Ovary (tissue), 9 donors: ENCODE results near the gene SHC1. TPM values are rescaled to one million over a fixed set of nuclear protein-coding genes. Genes with fewer than 3 reads are reported as not detected.

Experiments
- DNase-seq, 5 donors: peaks; one replicate each; pipeline ENCODE4 v3.0.0-alpha.2; 2019 to 2020
- H3K27ac ChIP-seq, 2 donors: fragments of 200-600 bp; one replicate each; pipeline versions ENCODE4 v1.5.1 to v1.8.0; 2019 to 2022
- H3K27me3 ChIP-seq: fragments of 200-600 bp; one replicate; pipeline ENCODE4 v1.8.0; 2022
- H3K36me3 ChIP-seq: fragments of 200-600 bp; sonication (generic); one replicate; pipeline ENCODE4 v1.5.1; 2019
- H3K4me1 ChIP-seq: one replicate; pipeline ENCODE4 v1.8.1; 2013; ENCODE audit warnings: mild to moderate bottlenecking, moderate library complexity; ENCODE audit not compliant: insufficient read depth
- H3K4me3 ChIP-seq: fragments of 200-600 bp; sonication (generic); one replicate; pipeline ENCODE4 v1.5.1; 2017
- H3K9me3 ChIP-seq, 2 donors: fragments of 200-600 bp in 1 of 2; sonication (generic) in 1 of 2; one replicate each; pipeline versions ENCODE4 v1.5.1 to v1.8.1; 2013 to 2019; ENCODE audit warnings: mild to moderate bottlenecking in 1 of 2, moderate library complexity in 1 of 2
- CTCF ChIP-seq, 3 donors: fragments of 450-650 bp in 2 of 3; fragments of 200-600 bp in 1 of 3; IDR thresholded peaks; one replicate each; pipeline versions ENCODE4 v1.5.1 to v1.8.0; 2016 to 2022; ENCODE audit warnings: antibody characterized with exemption in 3 of 3, mild to moderate bottlenecking in 1 of 3
- EP300 ChIP-seq: sonication (generic); formaldehyde crosslinking; IDR thresholded peaks from one replicate; pipeline ENCODE4 v1.6.1; 2017; ENCODE audit warnings: antibody characterized with exemption
- POLR2A ChIP-seq: fragments of 450-650 bp; IDR thresholded peaks from one replicate; pipeline ENCODE4 v1.6.1; 2017; ENCODE audit warnings: antibody characterized with exemption, mild to moderate bottlenecking, moderate library complexity
- WGBS, 3 donors: extraction: QIAGEN DNeasy Blood & Tissue Kit in 1 of 3; methylation state at CpG; one replicate each; pipeline versions ENCODE4 v1.1.5 to v1.1.7; 2013 to 2017; 5-methylcytosine and 5-hydroxymethylcytosine counted together
- intact Hi-C, 4 donors: fragments of 100-400 bp; cut with DNase I; formaldehyde crosslinking; loops; one replicate each; pipeline versions ENCODE4 v1.11.0 to v1.15.1; 2022 to 2023
- polyA plus RNA-seq, 2 donors: library from polyadenylated mRNA; stranded (reverse); fragments of 200-250 nt in 1 of 2; fragments of 350-450 nt in 1 of 2; fragmentation: Illumina TruSeq in 1 of 2; extraction: RNeasy Lipid Tissue Mini Kit (QIAGEN cat#74804) in 1 of 2; gene quantifications; one replicate each; pipeline ENCODE4 v1.2.3, GENCODE V29; 2013 to 2014
- total RNA-seq, 7 donors: library from RNA; depleted of rRNA in 2 of 7; stranded (reverse); fragments of >200 nt in 2 of 7; fragmentation: NEBNext Ultra II Directional in 3 of 7; extraction: Animal tissue kit (Norgen Biotek cat#: 25700) in 3 of 7; gene quantifications; one replicate each; pipeline versions ENCODE4 v1.1.0 to v1.2.4, GENCODE V29; 2016 to 2023
- donor health status: DM: no; HTN: no; CAD: no; lungs with moderate emphysema.
- donor health status: DM: no; HTN: no; CAD: no.
- donor health status: Bipolar disorder and iron deficiency.
- donor health status: DM: yes; HTN: yes; CAD: no.
- donor health status: DM: no; HTN: no; CAD: no.
- donor health status: DM: yes; HTN: yes; CAD: no.

The SHC1 gene
- total and polyA plus RNA-seq, 9 donors, result 36.8 to 183 (median 80.0) TPM

GRCh38 chr1:154945160-154945961 lies 25.2 kb downstream of the SHC1 start:
- 77 to 84% (median 81%) methylated on average over 15 of the region's 15 CpGs for WGBS, 3 donors
- H3K9me3 ChIP-seq, result no peaks in the 10 kb centered on the region
- DNase-seq, result peak in 1 of 5 donors; percentile 38
- H3K27ac ChIP-seq, result no peak overlapping the region
- H3K4me3 ChIP-seq, result no peak overlapping the region
- intact Hi-C loops, result no loop called here
- peaks cover 18% of the 10 kb centered on the region for H3K4me1 ChIP-seq
- no peaks in the 10 kb centered on the region for H3K27me3 ChIP-seq
- no peaks in the 10 kb centered on the region for H3K36me3 ChIP-seq
- TF ChIP-seq CTCF (IDR thresholded peaks at IDR 0.05) (no peak), POLR2A (no peak), EP300 (no peak)

- Histone ChIP-seq H3K4me3 (no peak overlapping the region), H3K9me3 (no peaks in the 10 kb centered on the region), H3K27ac (no peak overlapping the region), H3K4me1 (peaks cover 18% of the 10 kb centered on the region), H3K36me3 (no peaks in the 10 kb centered on the region), H3K27me3 (no peaks in the 10 kb centered on the region)
- WGBS, 3 donors, result 32 to 41% (median 39%) methylated on average over 9 of the region's 9 CpGs
- intact Hi-C loops, result no loop called here
- TF ChIP-seq POLR2A, result no peak
- no peak for TF ChIP-seq EP300
- no peak for TF ChIP-seq CTCF (IDR thresholded peaks at IDR 0.05)
- peak in 2 of 5 donors; percentile 30 to 43 for DNase-seq
Measured at GRCh38 chr1:154944401-154945159, 26.0 kb downstream of the SHC1 start.

- H3K4me1 ChIP-seq, result peaks cover 18% of the 10 kb centered on the region
- WGBS, 3 donors, result 46 to 56% (median 53%) methylated on average over 6 of the region's 6 CpGs
Measured at GRCh38 chr1:154943649-154944400, 26.7 kb downstream of the SHC1 start.

More at GRCh38 chr1:154943649-154944400, 26.7 kb downstream of the SHC1 start:
- intact Hi-C loops, result no loop called here
- Histone ChIP-seq H3K9me3 (no peaks in the 10 kb centered on the region), H3K27me3 (no peaks in the 10 kb centered on the region), H3K36me3 (no peaks in the 10 kb centered on the region), H3K4me3 (no peak overlapping the region), H3K27ac (peak overlapping the region in 1 of 2 donors; percentile 31)
- peak in 1 of 3 donors; percentile 19 for TF ChIP-seq CTCF (IDR thresholded peaks at IDR 0.05)
- TF ChIP-seq EP300, result no peak
- peak in 1 of 5 donors; percentile 39 for DNase-seq
